H1 (cell line): ENCODE measurements around the gene LRRC45. TPM values are rescaled to one million over a fixed set of nuclear protein-coding genes. Genes with fewer than 3 reads are reported as not detected.

Experiments used
- CTCF ChIA-PET: fragments of 300-600 bp; sonication (Branson Sonifier 250); formaldehyde crosslinking; loops from one replicate; lab custom pipeline; 2021; ENCODE audit not compliant: partially characterized antibody; lab: Charles Lee
- POLR2A ChIA-PET: fragments of 300-600 bp; sonication (Branson Sonifier 250); formaldehyde crosslinking; loops from one replicate; lab custom pipeline; 2021; ENCODE audit warnings: inconsistent platforms; ENCODE audit not compliant: partially characterized antibody; lab: Charles Lee
- DNase-seq, 2 experiments: peaks; one replicate each; pipeline versions ENCODE4 v3.0.0 to v3.0.0-alpha.2; 2010 to 2022; ENCODE audit warnings: low spot score in 2 of 2, low read depth in 1 of 2, mixed read lengths in 1 of 2
- FAIRE-seq: peaks from 2 replicates; lab custom pipeline; 2011; peaks lifted over from hg19 to GRCh38; lab: Jason Lieb, UNC
- H2AFZ ChIP-seq: 2 replicates; pipeline ENCODE4 v1.8.1; 2012; ENCODE audit warnings: low read length, inconsistent platforms
- H2AK5ac ChIP-seq: 2 replicates; pipeline ENCODE4 v1.6.1; 2013; ENCODE audit warnings: low read depth, low read length
- H2BK120ac ChIP-seq: replicated peaks from 2 replicates; pipeline ENCODE3; 2013; ENCODE audit warnings: low read depth, low read length, inconsistent platforms
- H2BK12ac ChIP-seq: 2 replicates; pipeline ENCODE4 v1.6.1; 2013; ENCODE audit warnings: low read depth, low read length
- H2BK15ac ChIP-seq: 2 replicates; pipeline ENCODE4 v1.6.1; 2013; ENCODE audit warnings: low read length
- H2BK20ac ChIP-seq: 2 replicates; pipeline ENCODE4 v1.6.1; 2013; ENCODE audit warnings: low read length
- H2BK5ac ChIP-seq: 2 replicates; pipeline ENCODE4 v1.6.1; 2013; ENCODE audit warnings: low read depth, low read length
- H3K14ac ChIP-seq: 2 replicates; pipeline ENCODE4 v1.6.1; 2013; ENCODE audit warnings: inconsistent platforms; ENCODE audit not compliant: insufficient read length
- H3K18ac ChIP-seq: 2 replicates; pipeline ENCODE4 v1.6.1; 2013; ENCODE audit warnings: low read length; ENCODE audit errors: extremely low read depth
- H3K23ac ChIP-seq: 2 replicates; pipeline ENCODE4 v1.6.1; 2013; ENCODE audit warnings: inconsistent platforms; ENCODE audit not compliant: insufficient read length
- H3K23me2 ChIP-seq: 2 replicates; pipeline ENCODE4 v1.6.1; 2013; ENCODE audit warnings: low read depth, low read length
- H3K27ac ChIP-seq: 2 replicates; pipeline ENCODE4 v1.6.1; 2011; ENCODE audit warnings: low read depth, low read length, inconsistent platforms
- H3K27me3 ChIP-seq, 4 experiments: replicated peaks in 1 of 4; 1 replicate in 1 of 4; 2 replicates in 3 of 4; pipeline versions ENCODE4 v1.6.1 to v1.8.1; 2011 to 2013; ENCODE audit warnings: low read length in 3 of 4, mild to moderate bottlenecking in 3 of 4, inconsistent platforms in 2 of 4, mixed read lengths in 2 of 4, moderate library complexity in 1 of 4; ENCODE audit not compliant: control insufficient read depth in 3 of 4, insufficient read depth in 3 of 4; ENCODE audit errors: extremely low read depth in 1 of 4
- H3K36me3 ChIP-seq, 4 experiments: 2 replicates each; pipeline versions ENCODE4 v1.6.1 to v1.8.1; 2011 to 2013; ENCODE audit warnings: mild to moderate bottlenecking in 4 of 4, low read length in 3 of 4, moderate library complexity in 2 of 4, control low read depth in 1 of 4, inconsistent platforms in 1 of 4; ENCODE audit not compliant: insufficient read depth in 4 of 4, control insufficient read depth in 2 of 4
- H3K4ac ChIP-seq: replicated peaks from 2 replicates; pipeline ENCODE3; 2013; ENCODE audit warnings: low read length, low read depth, mixed read lengths, inconsistent platforms; ENCODE audit not compliant: insufficient read length
- H3K4me1 ChIP-seq, 4 experiments: replicated peaks in 1 of 4; 1 replicate in 1 of 4; 2 replicates in 3 of 4; pipeline versions ENCODE4 v1.6.1 to v1.8.1; 2011 to 2013; ENCODE audit warnings: low read length in 3 of 4, inconsistent platforms in 2 of 4, mixed read lengths in 1 of 4; ENCODE audit not compliant: insufficient read depth in 4 of 4, control insufficient read depth in 3 of 4
- H3K4me2 ChIP-seq, 2 experiments: 2 replicates each; pipeline versions ENCODE4 v1.6.1 to v1.8.1; 2011 to 2013; ENCODE audit warnings: low read depth in 2 of 2, low read length in 2 of 2, control low read depth in 1 of 2, inconsistent platforms in 1 of 2, mild to moderate bottlenecking in 1 of 2; ENCODE audit not compliant: insufficient read depth in 1 of 2
- H3K4me3 ChIP-seq, 4 experiments: fragments of 200-600, 300-600 bp in 1 of 4; sonication (generic), shearing (Covaris generic), sonication (Bioruptor Twin) in 1 of 4; 2 replicates each; pipeline versions ENCODE4 v1.5.1 to v1.8.1; 2011 to 2016; ENCODE audit warnings: low read length in 4 of 4, low read depth in 3 of 4, control low read depth in 2 of 4, inconsistent platforms in 2 of 4, mild to moderate bottlenecking in 2 of 4, mixed read lengths in 1 of 4, moderate library complexity in 1 of 4; ENCODE audit not compliant: insufficient read depth in 2 of 4; ENCODE audit errors: extremely low read depth in 1 of 4
- H3K56ac ChIP-seq: replicated peaks from 2 replicates; pipeline ENCODE3; 2013; ENCODE audit warnings: low read depth, mild to moderate bottlenecking, mixed read lengths, low read length, inconsistent platforms; ENCODE audit not compliant: insufficient read length
- H3K79me1 ChIP-seq: 2 replicates; pipeline ENCODE4 v1.6.1; 2013; ENCODE audit warnings: low read depth, low read length, control low read depth
- H3K79me2 ChIP-seq, 2 experiments: 2 replicates each; pipeline versions ENCODE4 v1.6.1 to v1.8.1; 2012 to 2013; ENCODE audit warnings: low read length in 2 of 2, mild to moderate bottlenecking in 2 of 2, inconsistent platforms in 1 of 2; ENCODE audit not compliant: insufficient read depth in 2 of 2, control insufficient read depth in 1 of 2
- H3K9ac ChIP-seq, 4 experiments: replicated peaks in 1 of 4; 1 replicate in 1 of 4; 2 replicates in 3 of 4; pipeline versions ENCODE4 v1.6.1 to v1.8.1; 2011 to 2013; ENCODE audit warnings: low read depth in 3 of 4, low read length in 3 of 4, control low read depth in 2 of 4, mild to moderate bottlenecking in 2 of 4, moderate library complexity in 2 of 4, inconsistent platforms in 1 of 4; ENCODE audit errors: extremely low read depth in 1 of 4
- H3K9me3 ChIP-seq, 2 experiments: 2 replicates each; pipeline versions ENCODE4 v1.6.1 to v1.8.1; 2012 to 2013; ENCODE audit warnings: mild to moderate bottlenecking in 2 of 2, moderate library complexity in 2 of 2, control low read depth in 1 of 2, inconsistent platforms in 1 of 2, low read depth in 1 of 2, low read length in 1 of 2, mixed read lengths in 1 of 2; ENCODE audit not compliant: insufficient read depth in 2 of 2
- H4K20me1 ChIP-seq, 2 experiments: replicated peaks in 1 of 2; 2 replicates each; pipeline versions ENCODE3 to v1.8.1; 2011 to 2013; ENCODE audit warnings: inconsistent platforms in 2 of 2, low read length in 2 of 2, mild to moderate bottlenecking in 1 of 2; ENCODE audit not compliant: insufficient read depth in 2 of 2, control insufficient read depth in 1 of 2
- H4K5ac ChIP-seq: 2 replicates; pipeline ENCODE4 v1.6.1; 2013; ENCODE audit warnings: low read length, low read depth, mixed read lengths, inconsistent platforms; ENCODE audit not compliant: insufficient read length
- H4K8ac ChIP-seq: 2 replicates; pipeline ENCODE4 v1.8.0; 2013; ENCODE audit warnings: mild to moderate bottlenecking, moderate library complexity, low read length, inconsistent platforms; ENCODE audit not compliant: insufficient read depth; ENCODE audit errors: extremely low read depth
- H4K91ac ChIP-seq: replicated peaks from 2 replicates; pipeline ENCODE3; 2013; ENCODE audit warnings: low read length, mixed read lengths, inconsistent platforms; ENCODE audit not compliant: insufficient read length
- NANOG ChIP-seq: IDR thresholded peaks from 2 replicates; pipeline ENCODE4 v1.6.1; 2011; ENCODE audit warnings: low read length, low read depth, mild to moderate bottlenecking, inconsistent platforms; ENCODE audit not compliant: insufficient read depth, poor library complexity, severe bottlenecking
- SAP30 ChIP-seq: fragments of 300-600 bp; sonication (generic); IDR thresholded peaks from 2 replicates; pipeline ENCODE4 v1.7.1; 2012; ENCODE audit warnings: low read length, moderate library complexity, mild to moderate bottlenecking, inconsistent platforms; ENCODE audit not compliant: insufficient read depth, insufficient replicate concordance
- TCF12 ChIP-seq: IDR thresholded peaks from 2 replicates; pipeline ENCODE4 v1.6.1; 2011; ENCODE audit warnings: low read depth, mild to moderate bottlenecking, low read length
- WGBS, 2 experiments: shearing (Covaris generic) in 1 of 2; methylation state at CpG; one replicate each; pipeline versions ENCODE4 v1.1.6 to v1.1.7; 2013 to 2015; ENCODE audit warnings: low lambda C conversion rate in 2 of 2, mixed read lengths in 2 of 2, inconsistent platforms in 1 of 2, low coverage in 1 of 2, missing lambda C conversion rate in 1 of 2; ENCODE audit not compliant: insufficient replicate concordance in 2 of 2, insufficient coverage in 1 of 2, insufficient read length in 1 of 2; ENCODE audit errors: extremely low coverage in 1 of 2, missing lambda C conversion rate in 1 of 2; 5-methylcytosine and 5-hydroxymethylcytosine counted together
- polyA plus RNA-seq, 7 experiments: library from polyadenylated mRNA; depleted of rRNA in 3 of 7; stranded (reverse) in 5 of 7; unstranded in 2 of 7; fragments of >200 nt in 5 of 7; fragments of 200-250 nt in 2 of 7; gene quantifications; 1 replicate in 5 of 7; 2 replicates in 1 of 7; 4 replicates in 1 of 7; pipeline versions ENCODE4 v1.2.1 to v1.2.3, GENCODE V29; 2011 to 2013; ENCODE audit warnings: missing spikeins in 2 of 7, mixed read lengths in 2 of 7
- total RNA-seq: library from RNA; stranded (reverse); fragmentation: NEBNext Ultra II Directional; extraction: Animal tissue kit (Norgen Biotek cat#: 25700); gene quantifications from 2 replicates; pipeline ENCODE4 v1.2.1, GENCODE V29; 2021

Gene LRRC45
- total and polyA plus RNA-seq, 2 of the 8 experiments (the other 6 are each of a cell fraction or from before 2014, with no cell fraction given): 11.5 to 29.0 TPM

GRCh38 chr17:81998212-81998611 lies 24.9 kb upstream of the LRRC45 start:
- CTCF ChIA-PET: interaction anchor here (0.7 to 1.7 kb wide), 4 partner anchors 9 to 36 kb away, joined by 3 to 8 read pairs (median 4); no protein-coding TSS in a partner anchor
- no peaks in the 10 kb centered on the region for H3K9me3 ChIP-seq

More at GRCh38 chr17:81998212-81998611, 24.9 kb upstream of the LRRC45 start:
- H4K8ac ChIP-seq: no peak overlapping the region
- H4K20me1 ChIP-seq: peaks cover 0 to 10% of the 10 kb centered on the region in 2 experiments
- H3K27me3 ChIP-seq: no peaks in the 10 kb centered on the region
- H2BK12ac ChIP-seq: no peak overlapping the region
- H2BK5ac ChIP-seq: no peak overlapping the region
- H2AK5ac ChIP-seq: no peak overlapping the region
- no peak overlapping the region for H3K9ac ChIP-seq
- 92% methylated on average over 7 of the region's 7 CpGs; no CpG with 5 or more reads in 1 of the 2 experiments for WGBS, 2 experiments
- no peaks in the 10 kb centered on the region for H3K36me3 ChIP-seq
- no peak overlapping the region for H2BK20ac ChIP-seq
- no peak overlapping the region for H4K91ac ChIP-seq
- FAIRE-seq (no peak), DNase-seq (no peak)
- H3K4me2 ChIP-seq: no peak overlapping the region
- H3K18ac ChIP-seq: no peak overlapping the region
- H3K4me1 ChIP-seq: peaks cover 0 to 10% (median 8%) of the 10 kb centered on the region in 4 experiments; a peak in 5 of 7 replicates
- no peak overlapping the region for H3K56ac ChIP-seq
- H3K23me2 ChIP-seq: no peaks in the 10 kb centered on the region
- no peaks in the 10 kb centered on the region for H3K79me2 ChIP-seq
- H3K27ac ChIP-seq: no peak overlapping the region
- TF ChIP-seq NANOG (no peak), TCF12 (no peak), SAP30 (no peak)
- POLR2A ChIA-PET: interaction anchor here (1.7 kb wide), 1 partner anchor 15 kb away, joined by 4 read pairs; no protein-coding TSS in a partner anchor
- H3K14ac ChIP-seq: no peak overlapping the region
- peaks cover 3% of the 10 kb centered on the region; the same call in 1 of the 2 replicates for H3K79me1 ChIP-seq
- H2BK120ac ChIP-seq: no peak overlapping the region
- no peak overlapping the region for H2AFZ ChIP-seq
- H4K5ac ChIP-seq: no peak overlapping the region
- H3K4ac ChIP-seq: no peak overlapping the region
- H2BK15ac ChIP-seq: no peak overlapping the region
- H3K4me3 ChIP-seq: no peak overlapping the region
- H3K23ac ChIP-seq: no peak overlapping the region
